HepG2 (cell line): ENCODE measurements around the gene MOCS2. TPM values are rescaled to one million over a fixed set of nuclear protein-coding genes. Genes with fewer than 3 reads are reported as not detected.

Source experiments
- DNMT3B ChIP-seq: conservative IDR thresholded peaks from 2 replicates; pipeline ENCODE4 v1.6.1; 2016; ENCODE audit warnings: missing biosample characterization, control low read depth
- HOXD1 ChIP-seq: sonication (generic); formaldehyde crosslinking; IDR thresholded peaks from 2 replicates; pipeline ENCODE4 v1.5.0; 2020; ENCODE audit warnings: missing genetic modification reagents
- KAT8 ChIP-seq: IDR thresholded peaks from 2 replicates; pipeline ENCODE4 v1.6.1; 2016; ENCODE audit warnings: missing genetic modification reagents, missing compliant biosample characterization
- KDM5B ChIP-seq: sonication (generic); formaldehyde crosslinking; IDR thresholded peaks from 2 replicates; pipeline ENCODE4 v1.4.0; 2020; ENCODE audit warnings: missing genetic modification reagents, mild to moderate bottlenecking, borderline replicate concordance
- PAWR ChIP-seq: sonication (generic); formaldehyde crosslinking; IDR thresholded peaks from 2 replicates; pipeline ENCODE4 v1.4.0; 2020; ENCODE audit warnings: missing genetic modification reagents, mild to moderate bottlenecking, borderline replicate concordance
- PCBP1 ChIP-seq: fragments of 200-400 bp; formaldehyde crosslinking; IDR thresholded peaks from 2 replicates; pipeline ENCODE4 v1.6.1; 2017; ENCODE audit warnings: mild to moderate bottlenecking, low read depth, low read length, borderline replicate concordance
- POGZ ChIP-seq: sonication (generic); formaldehyde crosslinking; IDR thresholded peaks from 2 replicates; pipeline ENCODE4 v1.4.0; 2020; ENCODE audit warnings: mild to moderate bottlenecking, missing genetic modification reagents
- SAP130 ChIP-seq: IDR thresholded peaks from 2 replicates; pipeline ENCODE4 v1.6.1; 2016; ENCODE audit warnings: low read depth
- SIN3B ChIP-seq: fragments of 150-350 bp; IDR thresholded peaks from 2 replicates; pipeline ENCODE4 v1.6.1; 2014; ENCODE audit warnings: low read length
- TMF1 ChIP-seq: sonication (generic); formaldehyde crosslinking; IDR thresholded peaks from 2 replicates; pipeline ENCODE4 v1.8.1; 2022; ENCODE audit warnings: low read depth, missing genetic modification reagents
- ZBTB38 ChIP-seq: sonication (generic); formaldehyde crosslinking; IDR thresholded peaks from 2 replicates; pipeline ENCODE4 v1.5.1; 2020; ENCODE audit warnings: mild to moderate bottlenecking, missing genetic modification reagents
- ZFP90 ChIP-seq: sonication (generic); formaldehyde crosslinking; IDR thresholded peaks from 2 replicates; pipeline ENCODE4 v1.8.0; 2022; ENCODE audit warnings: missing genetic modification reagents, mild to moderate bottlenecking, inconsistent platforms, borderline replicate concordance
- ZNF253 ChIP-seq: sonication (generic); formaldehyde crosslinking; IDR thresholded peaks from 2 replicates; pipeline ENCODE4 v1.8.0; 2022; ENCODE audit warnings: mild to moderate bottlenecking, missing genetic modification reagents, borderline replicate concordance
- ZNF264 ChIP-seq: sonication (generic); formaldehyde crosslinking; IDR thresholded peaks from 2 replicates; pipeline ENCODE4 v1.4.0; 2020; ENCODE audit warnings: missing genetic modification reagents
- ZNF629 ChIP-seq: sonication (generic); formaldehyde crosslinking; conservative IDR thresholded peaks from 2 replicates; pipeline ENCODE4 v1.5.0; 2020; ENCODE audit warnings: missing genetic modification reagents
- ZNF775 ChIP-seq: sonication (generic); formaldehyde crosslinking; IDR thresholded peaks from 2 replicates; pipeline ENCODE4 v1.4.0; 2020; ENCODE audit warnings: missing genetic modification reagents, mild to moderate bottlenecking, moderate library complexity, borderline replicate concordance
- ZNF788 ChIP-seq: sonication (generic); formaldehyde crosslinking; IDR thresholded peaks from 2 replicates; pipeline ENCODE4 v1.5.0; 2020; ENCODE audit warnings: mild to moderate bottlenecking, missing genetic modification reagents, borderline replicate concordance
- polyA plus RNA-seq, 8 experiments: library from polyadenylated mRNA; depleted of rRNA in 3 of 8; stranded (reverse) in 7 of 8; unstranded in 1 of 8; fragments of >200 nt; fragmentation: Illumina TruSeq in 4 of 8; extraction: Trizol in 4 of 8; gene quantifications; 2 replicates each; pipeline versions ENCODE4 v1.2.1 to v1.2.3, GENCODE V29; 2011 to 2016; ENCODE audit warnings: low read depth in 4 of 8, missing spikeins in 1 of 8, mixed read lengths in 1 of 8; ENCODE audit not compliant: insufficient read depth in 1 of 8
- total RNA-seq, 5 experiments: library from RNA; depleted of rRNA; stranded (reverse); fragments of >200 nt; fragmentation: Illumina TruSeq; extraction: Trizol; gene quantifications; 2 replicates each; pipeline ENCODE4 v1.2.3, GENCODE V29; 2016; ENCODE audit warnings: low read depth in 1 of 5
- TF ChIP-seq, protein P1 (sequence below): sonication (generic); formaldehyde crosslinking; IDR thresholded peaks from 2 replicates; pipeline ENCODE4 v1.4.0; 2020; ENCODE audit warnings: missing genetic modification reagents, borderline replicate concordance
- TF ChIP-seq, protein P2 (sequence below): sonication (generic); formaldehyde crosslinking; IDR thresholded peaks from 2 replicates; pipeline ENCODE4 v1.5.1; 2020; ENCODE audit warnings: missing genetic modification reagents, mild to moderate bottlenecking, borderline replicate concordance
- TF ChIP-seq, protein P3 (sequence below): sonication (generic); formaldehyde crosslinking; IDR thresholded peaks from 2 replicates; pipeline ENCODE4 v1.5.0; 2020; ENCODE audit warnings: missing genetic modification reagents, mild to moderate bottlenecking, borderline replicate concordance
- TF ChIP-seq, protein P4 (sequence below): sonication (generic); formaldehyde crosslinking; IDR thresholded peaks from 2 replicates; pipeline ENCODE4 v1.4.0; 2020; ENCODE audit warnings: mild to moderate bottlenecking, missing genetic modification reagents
- TF ChIP-seq, protein P5 (sequence below): IDR thresholded peaks from 2 replicates; pipeline ENCODE4 v1.6.1; 2016; ENCODE audit warnings: mild to moderate bottlenecking

The MOCS2 gene
- total and polyA plus RNA-seq, 2 of the 13 experiments (the other 11 are each of a cell fraction or from before 2014, with no cell fraction given), result 19.2 to 41.9 TPM

DNA sequence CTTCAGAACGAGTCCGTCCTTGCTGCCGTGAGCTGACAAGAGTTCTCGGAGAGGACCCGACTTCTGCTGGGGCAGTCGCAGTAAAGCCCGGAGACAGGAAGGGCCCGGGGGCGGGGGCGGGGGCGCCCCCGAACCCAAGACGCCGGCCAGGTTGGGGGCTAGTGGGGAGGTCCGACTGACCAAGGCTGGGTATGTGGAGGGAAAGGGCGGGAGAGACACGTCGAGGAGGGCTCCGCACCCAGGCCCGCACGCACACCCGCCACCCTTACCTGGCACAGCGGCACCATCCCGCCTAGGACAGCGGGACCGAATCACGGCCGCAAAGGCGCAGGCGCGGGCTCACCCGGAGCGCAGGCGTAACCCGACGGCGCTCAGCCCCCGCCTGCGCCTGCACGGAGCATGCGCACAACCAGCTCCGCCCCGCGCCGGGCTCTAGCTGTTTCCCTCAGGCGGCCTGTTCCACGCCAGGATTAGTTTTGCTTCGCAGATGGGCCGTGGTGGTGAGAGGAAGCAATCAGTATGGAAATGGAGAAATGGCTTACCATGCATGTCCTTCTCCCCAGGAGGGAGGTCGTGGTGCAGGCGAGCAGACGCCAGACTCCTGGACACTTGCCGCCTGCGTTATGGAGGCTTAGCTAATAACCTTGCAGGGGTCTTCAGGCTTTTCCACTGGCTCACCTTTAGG, at the start of gene MOCS2 (continued):
- 0 out of 2 replicates have a peak, but pooled peaks have one; percentile 27 for TF ChIP-seq ZNF264
- no peak; the same call in 1 of the 2 replicates for TF ChIP-seq ZNF788
- TF ChIP-seq ZNF253 (CRISPR knock-in tag), result 0 out of 2 replicates have a peak, but pooled peaks have one; percentile 58
- TF ChIP-seq, protein P1, sequence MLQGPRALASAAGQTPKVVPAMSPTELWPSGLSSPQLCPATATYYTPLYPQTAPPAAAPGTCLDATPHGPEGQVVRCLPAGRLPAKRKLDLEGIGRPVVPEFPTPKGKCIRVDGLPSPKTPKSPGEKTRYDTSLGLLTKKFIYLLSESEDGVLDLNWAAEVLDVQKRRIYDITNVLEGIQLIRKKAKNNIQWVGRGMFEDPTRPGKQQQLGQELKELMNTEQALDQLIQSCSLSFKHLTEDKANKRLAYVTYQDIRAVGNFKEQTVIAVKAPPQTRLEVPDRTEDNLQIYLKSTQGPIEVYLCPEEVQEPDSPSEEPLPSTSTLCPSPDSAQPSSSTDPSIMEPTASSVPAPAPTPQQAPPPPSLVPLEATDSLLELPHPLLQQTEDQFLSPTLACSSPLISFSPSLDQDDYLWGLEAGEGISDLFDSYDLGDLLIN (CRISPR knock-in tag), result 0 out of 2 replicates have a peak, but pooled peaks have one; percentile 65
- peak; percentile 88; the same call in 1 of the 2 replicates for TF ChIP-seq KDM5B (CRISPR knock-in tag)
- TF ChIP-seq ZNF629 (CRISPR knock-in tag), result 0 out of 2 replicates have a peak, but pooled peaks have one; percentile 14
- 0 out of 2 replicates have a peak, but pooled peaks have one; percentile 66 for TF ChIP-seq DNMT3B
- no peak for TF ChIP-seq SIN3B
- peak; percentile 75 for TF ChIP-seq POGZ
- TF ChIP-seq, protein P2, sequence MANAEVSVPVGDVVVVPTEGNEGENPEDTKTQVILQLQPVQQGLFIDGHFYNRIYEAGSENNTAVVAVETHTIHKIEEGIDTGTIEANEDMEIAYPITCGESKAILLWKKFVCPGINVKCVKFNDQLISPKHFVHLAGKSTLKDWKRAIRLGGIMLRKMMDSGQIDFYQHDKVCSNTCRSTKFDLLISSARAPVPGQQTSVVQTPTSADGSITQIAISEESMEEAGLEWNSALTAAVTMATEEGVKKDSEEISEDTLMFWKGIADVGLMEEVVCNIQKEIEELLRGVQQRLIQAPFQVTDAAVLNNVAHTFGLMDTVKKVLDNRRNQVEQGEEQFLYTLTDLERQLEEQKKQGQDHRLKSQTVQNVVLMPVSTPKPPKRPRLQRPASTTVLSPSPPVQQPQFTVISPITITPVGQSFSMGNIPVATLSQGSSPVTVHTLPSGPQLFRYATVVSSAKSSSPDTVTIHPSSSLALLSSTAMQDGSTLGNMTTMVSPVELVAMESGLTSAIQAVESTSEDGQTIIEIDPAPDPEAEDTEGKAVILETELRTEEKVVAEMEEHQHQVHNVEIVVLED (CRISPR knock-in tag), result peak; percentile 75
- 0 out of 2 replicates have a peak, but pooled peaks have one; percentile 29 for TF ChIP-seq ZNF775 (CRISPR knock-in tag)
- no peak for TF ChIP-seq PAWR (CRISPR knock-in tag)
- peak; percentile 76 for TF ChIP-seq SAP130 (CRISPR knock-in tag)
- peak; percentile 5 for TF ChIP-seq ZBTB38 (CRISPR knock-in tag)
- peak; percentile 67; the same call in 1 of the 2 replicates for TF ChIP-seq KAT8 (CRISPR knock-in tag)
- TF ChIP-seq, protein P3, sequence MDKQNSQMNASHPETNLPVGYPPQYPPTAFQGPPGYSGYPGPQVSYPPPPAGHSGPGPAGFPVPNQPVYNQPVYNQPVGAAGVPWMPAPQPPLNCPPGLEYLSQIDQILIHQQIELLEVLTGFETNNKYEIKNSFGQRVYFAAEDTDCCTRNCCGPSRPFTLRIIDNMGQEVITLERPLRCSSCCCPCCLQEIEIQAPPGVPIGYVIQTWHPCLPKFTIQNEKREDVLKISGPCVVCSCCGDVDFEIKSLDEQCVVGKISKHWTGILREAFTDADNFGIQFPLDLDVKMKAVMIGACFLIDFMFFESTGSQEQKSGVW (CRISPR knock-in tag), result no peak
- TF ChIP-seq, protein P4, sequence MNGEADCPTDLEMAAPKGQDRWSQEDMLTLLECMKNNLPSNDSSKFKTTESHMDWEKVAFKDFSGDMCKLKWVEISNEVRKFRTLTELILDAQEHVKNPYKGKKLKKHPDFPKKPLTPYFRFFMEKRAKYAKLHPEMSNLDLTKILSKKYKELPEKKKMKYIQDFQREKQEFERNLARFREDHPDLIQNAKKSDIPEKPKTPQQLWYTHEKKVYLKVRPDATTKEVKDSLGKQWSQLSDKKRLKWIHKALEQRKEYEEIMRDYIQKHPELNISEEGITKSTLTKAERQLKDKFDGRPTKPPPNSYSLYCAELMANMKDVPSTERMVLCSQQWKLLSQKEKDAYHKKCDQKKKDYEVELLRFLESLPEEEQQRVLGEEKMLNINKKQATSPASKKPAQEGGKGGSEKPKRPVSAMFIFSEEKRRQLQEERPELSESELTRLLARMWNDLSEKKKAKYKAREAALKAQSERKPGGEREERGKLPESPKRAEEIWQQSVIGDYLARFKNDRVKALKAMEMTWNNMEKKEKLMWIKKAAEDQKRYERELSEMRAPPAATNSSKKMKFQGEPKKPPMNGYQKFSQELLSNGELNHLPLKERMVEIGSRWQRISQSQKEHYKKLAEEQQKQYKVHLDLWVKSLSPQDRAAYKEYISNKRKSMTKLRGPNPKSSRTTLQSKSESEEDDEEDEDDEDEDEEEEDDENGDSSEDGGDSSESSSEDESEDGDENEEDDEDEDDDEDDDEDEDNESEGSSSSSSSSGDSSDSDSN, result peak; percentile 64
- TF ChIP-seq, protein P5, sequence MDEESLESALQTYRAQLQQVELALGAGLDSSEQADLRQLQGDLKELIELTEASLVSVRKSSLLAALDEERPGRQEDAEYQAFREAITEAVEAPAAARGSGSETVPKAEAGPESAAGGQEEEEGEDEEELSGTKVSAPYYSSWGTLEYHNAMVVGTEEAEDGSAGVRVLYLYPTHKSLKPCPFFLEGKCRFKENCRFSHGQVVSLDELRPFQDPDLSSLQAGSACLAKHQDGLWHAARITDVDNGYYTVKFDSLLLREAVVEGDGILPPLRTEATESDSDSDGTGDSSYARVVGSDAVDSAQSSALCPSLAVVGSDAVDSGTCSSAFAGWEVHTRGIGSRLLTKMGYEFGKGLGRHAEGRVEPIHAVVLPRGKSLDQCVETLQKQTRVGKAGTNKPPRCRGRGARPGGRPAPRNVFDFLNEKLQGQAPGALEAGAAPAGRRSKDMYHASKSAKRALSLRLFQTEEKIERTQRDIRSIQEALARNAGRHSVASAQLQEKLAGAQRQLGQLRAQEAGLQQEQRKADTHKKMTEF, result peak; percentile 66; the same call in 1 of the 2 replicates
- peak; percentile 66 for TF ChIP-seq ZFP90
- TF ChIP-seq HOXD1 (CRISPR knock-in tag), result 0 out of 2 replicates have a peak, but pooled peaks have one; percentile 31
- no peak for TF ChIP-seq PCBP1
- no peak for TF ChIP-seq TMF1
